ENCODE data around the gene SLC17A7. TPM values are rescaled to one million over a fixed set of nuclear protein-coding genes. Genes with fewer than 3 reads are reported as not detected.

SLC17A7 gene
- total and polyA plus RNA-seq, 2 of the 8 experiments (the other 6 are each of a cell fraction or from before 2014, with no cell fraction given): 2.7 to 3.0 TPM

DNA sequence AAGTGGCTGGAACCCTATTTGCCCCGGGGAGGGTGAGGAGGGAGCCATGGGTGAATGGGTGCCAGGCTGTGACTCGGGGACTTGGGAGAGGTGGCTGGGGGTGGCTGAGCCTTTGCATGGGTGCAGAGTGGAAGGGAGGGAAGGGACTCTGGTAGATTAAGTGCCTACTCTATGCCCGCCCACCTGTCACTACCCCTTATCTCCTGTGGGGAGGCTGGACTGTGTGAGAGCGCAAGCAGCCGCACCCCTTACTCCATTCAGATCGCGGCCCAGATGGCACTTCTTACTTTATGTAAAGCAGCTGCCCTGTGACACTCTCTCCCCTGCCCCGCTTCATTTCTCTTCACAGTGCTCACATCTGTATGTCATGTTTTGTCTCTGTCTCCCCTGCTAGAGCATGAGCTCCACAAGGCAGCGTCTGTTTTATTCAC, 50.4 kb downstream of the SLC17A7 start:
- H4K20me1 ChIP-seq (replicated peaks in 1 of 2; ENCODE audit: control insufficient read depth in 1 of 2, insufficient read depth in 2 of 2, low read length in 2 of 2): no peaks in the 10 kb centered on the region
- H3K4me2 ChIP-seq (ENCODE audit: insufficient read depth in 1 of 2, low read depth in 2 of 2, low read length in 2 of 2): no peak overlapping the region
- no peak overlapping the region for H2BK120ac ChIP-seq (replicated peaks; ENCODE audit: low read depth, low read length)
- no peak for FAIRE-seq
- TF ChIP-seq RXRA (IDR thresholded peaks at IDR 0.05; ENCODE audit: insufficient read depth, low read depth, low read length): no peak
- no peak for TF ChIP-seq MAFK (IDR thresholded peaks at IDR 0.05; ENCODE audit: low read depth, low read length)
- no peak for TF ChIP-seq CTBP2 (IDR thresholded peaks at IDR 0.05; ENCODE audit: borderline replicate concordance, insufficient read depth, insufficient read length, low read length)
- no peak for TF ChIP-seq HDAC6 (IDR thresholded peaks at IDR 0.05; ENCODE audit: low read depth, low read length)
- TF ChIP-seq KDM1A (IDR thresholded peaks at IDR 0.05; ENCODE audit: borderline replicate concordance, low read length): no peak
- TF ChIP-seq, protein P1, sequence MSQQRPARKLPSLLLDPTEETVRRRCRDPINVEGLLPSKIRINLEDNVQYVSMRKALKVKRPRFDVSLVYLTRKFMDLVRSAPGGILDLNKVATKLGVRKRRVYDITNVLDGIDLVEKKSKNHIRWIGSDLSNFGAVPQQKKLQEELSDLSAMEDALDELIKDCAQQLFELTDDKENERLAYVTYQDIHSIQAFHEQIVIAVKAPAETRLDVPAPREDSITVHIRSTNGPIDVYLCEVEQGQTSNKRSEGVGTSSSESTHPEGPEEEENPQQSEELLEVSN (IDR thresholded peaks at IDR 0.05): no peak
- TF ChIP-seq TBP (IDR thresholded peaks at IDR 0.05; ENCODE audit: low read depth, low read length): no peak
- TF ChIP-seq PHF8 (conservative IDR thresholded peaks at IDR 0.05; ENCODE audit: low read depth, low read length): no peak
- TF ChIP-seq ASH2L (IDR thresholded peaks at IDR 0.05; ENCODE audit: low read length): no peak
- no peak overlapping the region for H4K8ac ChIP-seq (ENCODE audit: extremely low read depth, insufficient read depth, low read length)
- H3K36me3 ChIP-seq (ENCODE audit: control insufficient read depth in 2 of 4, insufficient read depth in 4 of 4, low read length in 3 of 4): no peaks in the 10 kb centered on the region
- no peak overlapping the region for H2AFZ ChIP-seq (ENCODE audit: low read length)
- WGBS, 2 experiments (ENCODE audit: extremely low coverage in 1 of 2, insufficient coverage in 1 of 2, insufficient read length in 1 of 2, insufficient replicate concordance in 2 of 2, low coverage in 1 of 2, low lambda C conversion rate in 2 of 2, missing lambda C conversion rate in 1 of 2): 85% methylated on average over 9 of the region's 9 CpGs; no CpG with 5 or more reads in 1 of the 2 experiments
- no peaks in the 10 kb centered on the region for H3K27me3 ChIP-seq (replicated peaks in 1 of 4; ENCODE audit: control insufficient read depth in 3 of 4, extremely low read depth in 1 of 4, insufficient read depth in 3 of 4, low read length in 3 of 4)
- H3K4me1 ChIP-seq (replicated peaks in 1 of 4; ENCODE audit: control insufficient read depth in 3 of 4, insufficient read depth in 4 of 4, low read length in 3 of 4): peaks cover 0 to 8% (median 3%) of the 10 kb centered on the region in 4 experiments; a peak in 3 of 7 replicates
- no peak overlapping the region for H3K23ac ChIP-seq (ENCODE audit: insufficient read length)
- ChIA-PET POLR2A (ENCODE audit: partially characterized antibody) (interaction anchor here (0.7 to 2.0 kb wide), 7 partner anchors 22 to 58 kb away, joined by 3 to 7 read pairs (median 4); no protein-coding TSS in a partner anchor), CTCF (ENCODE audit: partially characterized antibody) (interaction anchor here (0.6 to 10.4 kb wide), 21 partner anchors 8 to 116 kb away, joined by 3 to 291 read pairs (median 7); partner anchors contain the start of genes GFY, PTH2 and SLC17A7)
- H3K79me1 ChIP-seq (ENCODE audit: low read depth, low read length): no peaks in the 10 kb centered on the region
- H3K27ac ChIP-seq (ENCODE audit: low read depth, low read length): no peak overlapping the region
- no peaks in the 10 kb centered on the region for H3K79me2 ChIP-seq (ENCODE audit: control insufficient read depth in 1 of 2, insufficient read depth in 2 of 2, low read length in 2 of 2)
- H3K9ac ChIP-seq (replicated peaks in 1 of 4; ENCODE audit: extremely low read depth in 1 of 4, low read depth in 3 of 4, low read length in 3 of 4): no peak overlapping the region
- no peak overlapping the region for H2BK5ac ChIP-seq (ENCODE audit: low read depth, low read length)
- no peak overlapping the region for H2BK20ac ChIP-seq (ENCODE audit: low read length)
- H2BK15ac ChIP-seq (ENCODE audit: low read length): no peak overlapping the region
- no peak overlapping the region for H4K5ac ChIP-seq (ENCODE audit: insufficient read length, low read depth, low read length)
- no peaks in the 10 kb centered on the region for H3K9me3 ChIP-seq (ENCODE audit: insufficient read depth in 2 of 2, low read depth in 1 of 2, low read length in 1 of 2)
- H3K18ac ChIP-seq (ENCODE audit: extremely low read depth, low read length): no peak overlapping the region
- H3K14ac ChIP-seq (ENCODE audit: insufficient read length): no peak overlapping the region
- no peak overlapping the region for H3K4ac ChIP-seq (replicated peaks; ENCODE audit: insufficient read length, low read depth, low read length)
- no peak overlapping the region for H2BK12ac ChIP-seq (ENCODE audit: low read depth, low read length)
- H3K56ac ChIP-seq (replicated peaks; ENCODE audit: insufficient read length, low read depth, low read length): no peak overlapping the region
- no peaks in the 10 kb centered on the region; the same call in 1 of the 2 replicates for H3K23me2 ChIP-seq (ENCODE audit: low read depth, low read length)
- no peak overlapping the region for H4K91ac ChIP-seq (replicated peaks; ENCODE audit: insufficient read length, low read length)
- no peak overlapping the region for H2AK5ac ChIP-seq (ENCODE audit: low read depth, low read length)
- no peak for DNase-seq (ENCODE audit: low read depth in 1 of 2, low spot score in 2 of 2)
- no peak overlapping the region for H3K4me3 ChIP-seq (ENCODE audit: extremely low read depth in 1 of 4, insufficient read depth in 2 of 4, low read depth in 3 of 4, low read length in 4 of 4)
